C4-2B (cell line): ENCODE measurements around the gene SLC41A1.

Experiments
- H3K27ac ChIP-seq: fragments of 450-650 bp; 2 replicates; pipeline ENCODE4 v1.5.1; 2017
- ZFX ChIP-seq: fragments of 450-650 bp; IDR thresholded peaks from 2 replicates; pipeline ENCODE4 v1.6.1; 2017
- TF ChIP-seq, protein P1 (sequence below): fragments of 450-650 bp; conservative IDR thresholded peaks from 2 replicates; pipeline ENCODE4 v1.5.1; 2017; ENCODE audit warnings: mild to moderate bottlenecking

The SLC41A1 gene

DNA sequence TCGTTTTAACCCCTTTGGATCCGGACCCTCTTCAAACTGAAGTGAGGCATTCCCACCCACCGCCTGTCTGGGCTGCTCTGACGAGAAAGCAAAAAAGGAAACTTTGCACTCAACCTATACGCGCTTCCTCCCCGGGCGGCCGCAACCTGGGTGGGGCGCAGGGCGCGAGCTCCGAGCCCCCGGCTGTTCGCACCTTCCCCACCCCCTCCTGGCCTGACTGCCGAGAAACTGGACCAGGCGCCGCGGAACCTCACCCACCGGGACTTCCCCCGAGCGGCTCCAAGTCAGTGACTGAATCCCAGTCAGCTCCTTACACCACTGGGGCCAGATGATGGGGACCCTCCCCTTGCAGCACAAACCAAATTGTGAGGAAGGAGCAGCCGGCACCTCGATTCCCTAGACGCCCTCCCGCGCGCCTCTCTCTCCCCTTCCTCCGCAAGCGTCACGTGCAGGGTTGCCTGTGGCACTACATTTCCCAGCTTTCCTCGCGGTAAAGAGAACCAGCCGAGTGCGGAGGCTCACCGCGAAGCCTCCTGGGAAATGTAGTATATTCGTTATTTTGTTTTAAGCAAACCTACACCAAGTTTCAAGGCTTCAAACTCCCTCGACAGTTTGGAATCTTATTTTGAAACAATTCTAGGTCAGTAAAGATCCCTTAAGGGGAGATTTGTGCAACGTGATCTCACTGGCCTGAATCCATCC lies 37.8 kb downstream of the SLC41A1 start, which contains the start of gene RAB29:
TSS of gene RAB29 (minus strand) at position 468 of the 702 bp plus-strand sequence. CDS start 526 bp downstream, outside the sequence.
- H3K27ac ChIP-seq = peak within 1 kb of the TSS; percentile 69
- TF ChIP-seq, protein P1, sequence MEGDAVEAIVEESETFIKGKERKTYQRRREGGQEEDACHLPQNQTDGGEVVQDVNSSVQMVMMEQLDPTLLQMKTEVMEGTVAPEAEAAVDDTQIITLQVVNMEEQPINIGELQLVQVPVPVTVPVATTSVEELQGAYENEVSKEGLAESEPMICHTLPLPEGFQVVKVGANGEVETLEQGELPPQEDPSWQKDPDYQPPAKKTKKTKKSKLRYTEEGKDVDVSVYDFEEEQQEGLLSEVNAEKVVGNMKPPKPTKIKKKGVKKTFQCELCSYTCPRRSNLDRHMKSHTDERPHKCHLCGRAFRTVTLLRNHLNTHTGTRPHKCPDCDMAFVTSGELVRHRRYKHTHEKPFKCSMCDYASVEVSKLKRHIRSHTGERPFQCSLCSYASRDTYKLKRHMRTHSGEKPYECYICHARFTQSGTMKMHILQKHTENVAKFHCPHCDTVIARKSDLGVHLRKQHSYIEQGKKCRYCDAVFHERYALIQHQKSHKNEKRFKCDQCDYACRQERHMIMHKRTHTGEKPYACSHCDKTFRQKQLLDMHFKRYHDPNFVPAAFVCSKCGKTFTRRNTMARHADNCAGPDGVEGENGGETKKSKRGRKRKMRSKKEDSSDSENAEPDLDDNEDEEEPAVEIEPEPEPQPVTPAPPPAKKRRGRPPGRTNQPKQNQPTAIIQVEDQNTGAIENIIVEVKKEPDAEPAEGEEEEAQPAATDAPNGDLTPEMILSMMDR = no peak
- no peak for TF ChIP-seq ZFX

DNA sequence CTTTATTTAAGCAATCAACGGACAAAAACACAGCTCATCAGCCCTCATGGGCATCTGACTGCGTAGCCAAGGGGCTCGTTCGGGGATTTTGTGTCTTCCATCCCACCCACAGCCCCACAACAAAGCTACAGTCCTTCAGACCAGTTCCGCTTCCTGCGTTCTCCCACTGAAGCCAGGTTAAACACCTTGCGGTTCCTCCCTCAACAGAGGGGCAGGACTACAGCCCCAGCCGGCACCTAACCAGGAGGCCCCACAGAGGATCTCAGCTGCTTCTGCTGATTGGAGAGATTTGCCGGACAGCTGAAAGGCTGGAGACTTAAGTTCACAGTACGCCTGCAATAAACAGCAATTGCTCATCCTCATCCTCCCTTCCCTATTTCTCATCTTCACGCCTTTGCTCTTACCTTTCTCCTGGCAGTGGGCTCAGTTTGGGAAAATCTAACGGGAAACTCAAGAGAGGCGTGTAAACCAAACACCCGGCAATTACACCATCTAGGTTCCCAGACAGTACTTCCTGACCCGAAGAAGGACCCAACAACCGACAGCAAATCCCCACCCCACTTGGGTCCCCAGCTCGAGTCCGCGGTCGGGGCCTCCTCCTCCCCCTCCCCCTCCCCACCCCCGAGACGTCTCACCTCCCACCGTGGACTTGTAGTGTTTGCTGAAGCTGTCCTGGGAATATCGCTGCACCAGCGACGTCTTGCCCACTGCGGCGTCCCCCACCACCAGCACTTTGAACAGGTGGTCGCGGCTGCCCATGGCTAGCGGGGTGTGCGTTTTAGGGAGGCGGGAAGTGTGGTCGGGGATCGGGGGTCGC lies 38.6 kb downstream of the SLC41A1 start:
- TF ChIP-seq, protein P1 = no peak
- no peak for TF ChIP-seq ZFX
- peak overlapping the region; percentile 69 for H3K27ac ChIP-seq

DNA sequence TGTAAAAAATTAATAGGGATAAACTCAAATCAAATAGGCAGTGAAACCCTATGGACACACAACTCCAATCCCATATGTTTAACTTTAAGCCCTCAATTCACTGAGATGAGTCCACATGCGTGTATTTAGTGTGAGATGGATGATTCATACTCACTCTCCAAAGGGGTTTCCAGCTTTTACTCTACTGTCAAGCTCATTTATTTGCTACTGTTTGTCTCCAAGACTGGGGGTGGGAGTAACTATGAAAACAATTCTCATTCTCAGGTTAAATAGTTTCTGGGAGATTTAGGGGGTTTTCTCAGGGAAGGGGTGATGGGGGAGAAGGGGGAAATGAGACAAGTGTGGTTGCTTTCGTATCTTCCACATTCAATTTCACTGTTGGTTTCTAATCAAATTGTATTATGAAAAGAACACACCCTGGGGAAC lies 40.4 kb downstream of the SLC41A1 start:
- TF ChIP-seq, protein P1 = no peak
- no peak for TF ChIP-seq ZFX
- no peak overlapping the region for H3K27ac ChIP-seq

DNA sequence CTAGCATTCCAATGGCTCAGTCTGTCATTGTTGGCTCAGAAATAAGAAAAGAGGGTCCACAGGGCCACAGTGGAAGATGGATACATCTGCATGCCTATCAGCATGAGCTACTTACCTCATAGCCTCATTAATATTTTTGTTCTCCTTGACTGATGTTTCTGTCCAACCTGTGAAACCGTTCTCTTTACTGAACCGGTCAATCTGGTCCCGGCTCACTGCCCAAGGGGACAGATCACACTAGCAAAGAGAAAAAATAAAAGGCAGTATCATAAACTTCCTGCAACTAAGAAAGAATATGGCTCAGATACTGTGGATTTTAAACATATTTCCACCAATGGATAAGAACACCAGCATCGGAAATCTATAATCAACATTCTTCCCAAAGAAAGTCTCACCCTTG lies 42.4 kb downstream of the SLC41A1 start:
- peak overlapping the region; percentile 21; the same call in 1 of the 2 replicates for H3K27ac ChIP-seq
- TF ChIP-seq, protein P1 = no peak
- TF ChIP-seq ZFX = no peak

DNA sequence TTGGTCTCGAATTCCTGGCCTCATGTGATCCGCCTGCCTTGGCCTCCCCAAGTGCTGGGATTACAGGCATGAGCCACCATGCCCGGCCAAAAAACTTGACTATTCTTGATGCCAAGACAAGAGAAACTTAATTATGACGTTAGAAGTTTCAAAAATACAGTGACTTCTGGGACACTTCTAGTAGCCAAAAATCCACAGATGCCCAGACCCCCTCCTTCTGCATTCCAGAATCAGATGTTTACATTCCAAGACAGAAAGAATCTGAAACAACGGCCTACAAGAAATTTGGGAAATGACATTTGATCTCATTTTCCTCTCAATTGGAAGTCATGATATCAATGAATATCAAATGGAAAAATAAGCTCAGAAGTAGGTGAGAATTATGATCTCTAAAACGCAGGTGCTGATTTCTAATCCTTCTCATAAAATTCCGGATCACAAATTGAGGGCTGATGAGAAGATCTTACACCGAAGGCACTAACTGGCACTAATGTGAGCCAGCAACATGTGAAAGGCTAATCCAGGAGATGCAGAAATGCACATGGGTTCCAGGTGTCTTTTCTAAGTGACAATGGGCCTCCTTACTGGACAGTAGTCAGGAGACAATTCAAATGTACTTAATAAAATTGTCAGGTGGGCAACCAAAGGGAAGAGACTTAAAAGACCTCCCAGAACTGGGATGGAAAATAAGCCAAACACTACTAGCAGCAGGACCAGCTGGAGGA lies 43.2 kb downstream of the SLC41A1 start:
- TF ChIP-seq, protein P1 = no peak
- TF ChIP-seq ZFX = no peak
- H3K27ac ChIP-seq = no peak overlapping the region

DNA sequence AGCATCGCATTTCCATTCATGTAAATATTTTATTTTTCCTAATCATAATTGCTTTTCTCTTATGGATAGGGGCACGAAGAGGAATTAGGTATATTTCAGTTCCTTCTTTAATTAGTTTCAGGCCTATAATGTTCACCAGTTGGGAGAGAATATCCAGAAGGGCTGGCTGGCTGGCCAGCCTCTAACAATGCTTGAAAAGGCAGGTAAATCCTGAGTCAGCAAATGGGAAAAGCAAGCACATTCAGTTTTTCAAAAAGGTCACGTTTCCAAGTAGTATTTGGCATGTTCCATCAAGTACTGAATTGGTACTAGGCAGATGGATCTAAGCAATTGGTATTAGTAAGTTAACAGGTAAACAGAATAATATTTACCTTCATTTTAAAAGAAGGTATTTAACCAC lies 45.8 kb downstream of the SLC41A1 start:
- H3K27ac ChIP-seq = no peak overlapping the region
- TF ChIP-seq, protein P1 = no peak
- no peak for TF ChIP-seq ZFX
